ENCODE data around the gene DPF3.
"Not testable (repeated sequence)": the region's sequence is repeated elsewhere in the genome, so short reads cannot be mapped to it uniquely, and the experiment has no call there.

The DPF3 gene

GRCh38 chr14:72878746-72879145 is 15.2 kb downstream of the DPF3 start:
- in situ Hi-C loops (cut with HindIII; ENCODE audit: low sequenced_read_pairs), result no loop called here
- no peak overlapping the region for H3K4me3 ChIP-seq (ENCODE audit: low read depth, low read length)
- DNase-seq (ENCODE audit: low read depth), result no peak
- no peak for TF ChIP-seq CTCF (IDR thresholded peaks at IDR 0.05; ENCODE audit: low read depth, low read length, missing control alignments)

- in situ Hi-C loops (cut with HindIII; ENCODE audit: low sequenced_read_pairs), result no loop called here
- TF ChIP-seq CTCF (IDR thresholded peaks at IDR 0.05; ENCODE audit: low read depth, low read length, missing control alignments), result no peak
- H3K4me3 ChIP-seq (ENCODE audit: low read depth, low read length), result no peak overlapping the region
- no peak for DNase-seq (ENCODE audit: low read depth)
These were observed 17.2 kb downstream of the DPF3 start for GRCh38 chr14:72876710-72877063.

GRCh38 chr14:72876005-72876709 is 17.7 kb downstream of the DPF3 start:
- no peak overlapping the region for H3K4me3 ChIP-seq (ENCODE audit: low read depth, low read length)
- in situ Hi-C loops (cut with HindIII; ENCODE audit: low sequenced_read_pairs), result no loop called here
- DNase-seq (ENCODE audit: low read depth), result no peak
- no peak for TF ChIP-seq CTCF (IDR thresholded peaks at IDR 0.05; ENCODE audit: low read depth, low read length, missing control alignments)

GRCh38 chr14:72870878-72871277 is 23.0 kb downstream of the DPF3 start:
- H3K4me3 ChIP-seq (ENCODE audit: low read depth, low read length); in situ Hi-C loops (cut with HindIII; ENCODE audit: low sequenced_read_pairs); DNase-seq (ENCODE audit: low read depth): not testable (repeated sequence)

- in situ Hi-C loops (cut with HindIII; ENCODE audit: low sequenced_read_pairs), result no loop called here
- TF ChIP-seq CTCF (IDR thresholded peaks at IDR 0.05; ENCODE audit: low read depth, low read length, missing control alignments), result no peak
- no peak overlapping the region for H3K4me3 ChIP-seq (ENCODE audit: low read depth, low read length)
- no peak for DNase-seq (ENCODE audit: low read depth)
These were observed 24.2 kb downstream of the DPF3 start for GRCh38 chr14:72869407-72870329.

GRCh38 chr14:72868500-72868899 is 25.4 kb downstream of the DPF3 start:
- in situ Hi-C loops (cut with HindIII; ENCODE audit: low sequenced_read_pairs), result no loop called here
- DNase-seq (ENCODE audit: low read depth), result no peak
- TF ChIP-seq CTCF (IDR thresholded peaks at IDR 0.05; ENCODE audit: low read depth, low read length, missing control alignments), result no peak
- H3K4me3 ChIP-seq (ENCODE audit: low read depth, low read length), result no peak overlapping the region
